ENCODE results near the gene ZNF599. TPM values are rescaled to one million over a fixed set of nuclear protein-coding genes. Genes with fewer than 3 reads are reported as not detected.

ZNF599 gene
- total and polyA plus RNA-seq, 12 donors = 2.6 to 5.0 (median 3.5) TPM

GRCh38 chr19:34744896-34745690, 27.9 kb downstream of the ZNF599 start:
- TF ChIP-seq CTCF (IDR thresholded peaks at IDR 0.05) = no peak
- no peak overlapping the region for H3K4me3 ChIP-seq
- no peaks in the 10 kb centered on the region for H3K4me1 ChIP-seq
- intact Hi-C loops (cut with DNase I) = no loop called here
- peaks cover 0 to 100% (median 31%) of the 10 kb centered on the region in 11 donors for H3K9me3 ChIP-seq
- H3K27me3 ChIP-seq = no peaks in the 10 kb centered on the region
- H3K27ac ChIP-seq = no peak overlapping the region
- DNase-seq (no peak), ATAC-seq (no peak)
- 88 to 93% methylated on average over 3 of the region's 3 CpGs for WGBS, 2 donors
- peaks cover 0 to 89% (median 38%) of the 10 kb centered on the region in 9 donors for H3K36me3 ChIP-seq

GRCh38 chr19:34734537-34735103, 38.4 kb downstream of the ZNF599 start:
- peak overlapping the region; percentile 45 to 93 (median 81) for H3K4me3 ChIP-seq
- ATAC-seq = no peak
- 12% methylated on average over 16 of the region's 16 CpGs for WGBS, 2 donors
- H3K27ac ChIP-seq = peak overlapping the region; percentile 91 to 100 (median 98)
- intact Hi-C loops (cut with DNase I) = loop anchor here in 6 of 10 donors (2.0 to 5.0 kb wide), 3 partner anchors 38 to 58 kb away; partner anchors contain the start of genes SCGB2B2 (in 6 of the 6), ZNF302 (in 6 of the 6) and ZNF599 (in 2 of the 6)
- H3K4me1 ChIP-seq = peaks cover 2 to 48% (median 26%) of the 10 kb centered on the region in 9 donors
- no peaks in the 10 kb centered on the region for H3K27me3 ChIP-seq
- no peak for DNase-seq
- no peak for TF ChIP-seq CTCF (IDR thresholded peaks at IDR 0.05)
- H3K36me3 ChIP-seq = peaks cover 0 to 44% (median 35%) of the 10 kb centered on the region in 9 donors
- H3K9me3 ChIP-seq = peaks cover 0 to 43% (median 7%) of the 10 kb centered on the region in 11 donors

GRCh38 chr19:34733746-34734536, 39.1 kb downstream of the ZNF599 start, which contains the start of gene ZNF181:
Gene ZNF181, plus strand, starts transcription at chr19:34734243. Its CDS starts 795 bp downstream, at chr19:34735038.
- H3K9me3 ChIP-seq = peaks cover 0 to 36% (median 7%) of the 10 kb centered on the region in 11 donors
- peak; percentile 91 to 98 (median 96) for ATAC-seq
- peak within 1 kb of the TSS; percentile 45 to 93 (median 81) for H3K4me3 ChIP-seq
- intact Hi-C loops (cut with DNase I) = loop anchor here in 6 of 10 donors (2.0 to 5.0 kb wide), 4 partner anchors 38 to 193 kb away; partner anchors contain the start of genes SCGB2B2 (in 6 of the 6), ZNF302 (in 6 of the 6), ZNF599 (in 2 of the 6) and ZNF30 (in 1 of the 6)
- DNase-seq = peak; percentile 86 to 92
- WGBS, 2 donors = 0 to 1% methylated on average over 67 of the region's 67 CpGs
- peak within 1 kb of the TSS; percentile 91 to 100 (median 98) for H3K27ac ChIP-seq
- H3K27me3 ChIP-seq = no peaks in the 10 kb centered on the region
- H3K36me3 ChIP-seq = peaks cover 0 to 38% (median 29%) of the 10 kb centered on the region in 9 donors
- peaks cover 2 to 48% (median 26%) of the 10 kb centered on the region in 9 donors for H3K4me1 ChIP-seq
- TF ChIP-seq CTCF (IDR thresholded peaks at IDR 0.05) = no peak

Measured in heart right ventricle (tissue), 16 donors.